NT2/D1 (cell line): ENCODE data around the gene TRAF1.

ENCODE experiments used
- DNase-seq: peaks from one replicate; pipeline ENCODE4 v3.0.0-alpha.2; 2011; ENCODE audit warnings: low read depth, low spot score
- H3K27me3 ChIP-seq: 2 replicates; pipeline ENCODE4 v1.6.0; 2011; ENCODE audit warnings: mild to moderate bottlenecking; ENCODE audit not compliant: insufficient read length, insufficient read depth
- H3K36me3 ChIP-seq: 2 replicates; pipeline ENCODE4 v1.6.1; 2011; ENCODE audit warnings: mild to moderate bottlenecking, low read length, mixed read lengths; ENCODE audit not compliant: insufficient read depth, insufficient read length
- H3K4me1 ChIP-seq: 2 replicates; pipeline ENCODE4 v1.5.1; 2011; ENCODE audit not compliant: insufficient read depth, insufficient read length
- H3K4me3 ChIP-seq: 2 replicates; pipeline ENCODE4 v1.5.1; 2011; ENCODE audit warnings: low read depth; ENCODE audit not compliant: insufficient read length
- H3K9ac ChIP-seq: 2 replicates; pipeline ENCODE4 v1.6.0; 2011; ENCODE audit warnings: low read depth; ENCODE audit not compliant: insufficient read length
- H3K9me3 ChIP-seq: 2 replicates; pipeline ENCODE4 v1.5.1; 2011; ENCODE audit warnings: mild to moderate bottlenecking, low read length; ENCODE audit not compliant: insufficient read depth
- SUZ12 ChIP-seq: IDR thresholded peaks from 2 replicates; pipeline ENCODE4 v1.6.1; 2011; ENCODE audit not compliant: insufficient read length, insufficient read depth; ENCODE audit errors: extremely low read depth
- YY1 ChIP-seq: IDR thresholded peaks from 2 replicates; pipeline ENCODE4 v1.6.1; 2011; ENCODE audit not compliant: insufficient read length, insufficient read depth
- ZNF274 ChIP-seq: IDR thresholded peaks from 2 replicates; pipeline ENCODE4 v1.6.1; 2011; ENCODE audit warnings: mild to moderate bottlenecking, low read depth, low read length

Gene TRAF1

GRCh38 chr9:120927269-120928014 is 846 bp upstream of the TRAF1 start:
- Histone ChIP-seq H3K36me3 (peaks cover 8% of the 10 kb centered on the region), H3K27me3 (peaks cover 18% of the 10 kb centered on the region), H3K4me3 (no peak overlapping the region), H3K9me3 (no peaks in the 10 kb centered on the region), H3K9ac (no peak overlapping the region), H3K4me1 (peaks cover 6% of the 10 kb centered on the region)
- TF ChIP-seq SUZ12 (no peak), YY1 (no peak), ZNF274 (no peak)
- DNase-seq = no peak

GRCh38 chr9:120925535-120926396 is 830 bp downstream of the TRAF1 start:
- DNase-seq = no peak
- H3K4me1 ChIP-seq = peaks cover 8% of the 10 kb centered on the region

GRCh38 chr9:120924698-120925534 is 1.7 kb downstream of the TRAF1 start:
- peaks cover 11% of the 10 kb centered on the region for H3K4me1 ChIP-seq
- no peak overlapping the region for H3K4me3 ChIP-seq
- TF ChIP-seq ZNF274 (no peak), SUZ12 (no peak), YY1 (no peak)
- H3K27me3 ChIP-seq = peaks cover 18% of the 10 kb centered on the region
- H3K9ac ChIP-seq = no peak overlapping the region
- no peak for DNase-seq
- no peaks in the 10 kb centered on the region for H3K9me3 ChIP-seq
- peaks cover 8% of the 10 kb centered on the region for H3K36me3 ChIP-seq

More at GRCh38 chr9:120925535-120926396, 830 bp downstream of the TRAF1 start:
- peaks cover 8% of the 10 kb centered on the region for H3K36me3 ChIP-seq
- TF ChIP-seq YY1 = no peak
- no peak for TF ChIP-seq ZNF274
- no peak for TF ChIP-seq SUZ12
- H3K9ac ChIP-seq = peak overlapping the region; percentile 51
- H3K9me3 ChIP-seq = no peaks in the 10 kb centered on the region
- H3K27me3 ChIP-seq = peaks cover 18% of the 10 kb centered on the region
- H3K4me3 ChIP-seq = no peak overlapping the region

GRCh38 chr9:120923620-120924328 is 2.8 kb downstream of the TRAF1 start:
- no peak overlapping the region for H3K9ac ChIP-seq
- TF ChIP-seq SUZ12 (no peak), ZNF274 (no peak), YY1 (no peak)
- H3K4me3 ChIP-seq = no peak overlapping the region
- peaks cover 8% of the 10 kb centered on the region for H3K36me3 ChIP-seq
- no peaks in the 10 kb centered on the region for H3K9me3 ChIP-seq
- H3K27me3 ChIP-seq = peaks cover 15% of the 10 kb centered on the region
- no peak for DNase-seq
- H3K4me1 ChIP-seq = peaks cover 17% of the 10 kb centered on the region

GRCh38 chr9:120922404-120923195 is 4.0 kb downstream of the TRAF1 start:
- Histone ChIP-seq H3K36me3 (peaks cover 8% of the 10 kb centered on the region), H3K4me1 (peaks cover 20% of the 10 kb centered on the region), H3K9ac (no peak overlapping the region), H3K9me3 (no peaks in the 10 kb centered on the region), H3K27me3 (peaks cover 5% of the 10 kb centered on the region), H3K4me3 (no peak overlapping the region)
- DNase-seq = no peak
- TF ChIP-seq YY1 (no peak), SUZ12 (no peak), ZNF274 (no peak)
